Lower leg skin (tissue), 4 donors: ENCODE results near the gene C12orf75. TPM values are rescaled to one million over a fixed set of nuclear protein-coding genes. Genes with fewer than 3 reads are reported as not detected.
A peak's percentile ranks its signal among the peaks of the same experiment; 100 is the strongest.
"Not testable (repeated sequence)": the region's sequence is repeated elsewhere in the genome, so short reads cannot be mapped to it uniquely, and the experiment has no call there.

Experiments used
- DNase-seq, 2 donors: peaks; one replicate each; pipeline ENCODE4 v3.0.0-alpha.2; 2019; ENCODE audit warnings: low spot score in 2 of 2
- H3K4me3 ChIP-seq: fragments of 200-600 bp; sonication (generic); 2 replicates; pipeline ENCODE4 v1.5.1; 2017; ENCODE audit warnings: mild to moderate bottlenecking, low read depth; ENCODE audit not compliant: poor library complexity, severe bottlenecking
- CTCF ChIP-seq, 3 donors: fragments of 450-650 bp; IDR thresholded peaks; one replicate each; pipeline ENCODE4 v1.5.1; 2016; ENCODE audit warnings: antibody characterized with exemption in 3 of 3, mild to moderate bottlenecking in 3 of 3, moderate library complexity in 2 of 3
- POLR2A ChIP-seq, 2 donors: fragments of 450-650 bp; IDR thresholded peaks; one replicate each; pipeline ENCODE4 v1.6.1; 2016 to 2017; ENCODE audit warnings: antibody characterized with exemption in 2 of 2, mild to moderate bottlenecking in 1 of 2, moderate library complexity in 1 of 2
- WGBS, 2 donors: methylation state at CpG; one replicate each; pipeline ENCODE4 v1.1.5; 2018; 5-methylcytosine and 5-hydroxymethylcytosine counted together
- intact Hi-C: fragments of 100-400 bp; cut with DNase I; formaldehyde crosslinking; loops from one replicate; pipeline ENCODE4 v1.15.0; 2023; ENCODE audit warnings: low total_unique reads
- total RNA-seq, 4 donors: library from RNA; depleted of rRNA; stranded (reverse); fragments of >200 nt; gene quantifications; one replicate each; pipeline ENCODE4 v1.1.0, GENCODE V29; 2016

Gene C12orf75
- total RNA-seq, 4 donors from 2014 or later: 13.2 to 24.3 (median 15.4) TPM

- WGBS, 2 donors: 91 to 93% methylated on average over 2 of the region's 2 CpGs
- DNase-seq: no peak
- intact Hi-C loops: loop anchor here (2.0 kb wide), 1 partner anchor 78 kb away; no protein-coding TSS in a partner anchor
These were observed 68.4 kb downstream of the C12orf75 start for GRCh38 chr12:105398930-105399329.

DNA sequence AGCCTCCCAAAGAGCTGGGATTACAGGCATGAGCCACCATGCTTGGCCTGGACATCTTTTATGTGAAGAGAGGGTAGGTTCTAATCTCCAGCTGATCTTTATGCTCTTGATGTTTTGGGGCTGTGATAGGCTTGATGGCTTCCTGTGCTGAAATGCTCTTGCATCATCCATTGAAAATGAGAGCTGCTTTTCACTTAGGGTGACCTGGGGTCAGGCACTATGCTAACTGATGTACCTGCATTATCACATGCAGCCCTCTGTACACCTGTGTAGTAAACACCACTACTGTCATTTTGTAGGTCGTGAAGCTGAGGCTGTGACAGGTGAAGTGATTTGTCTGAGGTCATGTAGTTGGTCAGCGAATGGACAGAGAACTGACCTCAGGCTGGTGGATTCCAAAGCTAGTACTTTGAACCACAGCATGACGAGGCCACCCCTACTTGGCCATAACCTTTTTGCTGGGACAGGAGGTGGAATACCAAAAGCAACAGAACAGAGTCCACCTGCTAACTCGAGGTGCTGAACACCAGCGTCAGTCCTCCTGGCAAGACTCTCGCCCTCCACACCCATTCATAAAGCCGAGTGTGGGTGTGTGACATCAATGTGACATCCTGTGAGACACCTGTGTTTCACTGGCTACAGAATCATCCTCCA lies 69.1 kb downstream of the C12orf75 start:
- no peak overlapping the region for H3K4me3 ChIP-seq
- 83 to 84% methylated on average over 7 of the region's 7 CpGs for WGBS, 2 donors
- no peak for DNase-seq
- intact Hi-C loops: loop anchor here (2.0 kb wide), 1 partner anchor 77 kb away; no protein-coding TSS in a partner anchor
- no peak for TF ChIP-seq POLR2A (IDR thresholded peaks at IDR 0.05)
- no peak for TF ChIP-seq CTCF (IDR thresholded peaks at IDR 0.05)

More at GRCh38 chr12:105398930-105399329, 68.4 kb downstream of the C12orf75 start:
- TF ChIP-seq POLR2A (IDR thresholded peaks at IDR 0.05) (no peak), CTCF (IDR thresholded peaks at IDR 0.05) (no peak)
- no peak overlapping the region for H3K4me3 ChIP-seq

- intact Hi-C loops: no loop called here
- no peak overlapping the region for H3K4me3 ChIP-seq
- no peak for DNase-seq
- 88 to 89% methylated on average over 4 of the region's 4 CpGs for WGBS, 2 donors
- TF ChIP-seq POLR2A (IDR thresholded peaks at IDR 0.05) (no peak), CTCF (IDR thresholded peaks at IDR 0.05) (no peak)
These were observed 69.7 kb downstream of the C12orf75 start for GRCh38 chr12:105400227-105400626.

- intact Hi-C loops: no loop called here
- no peak for DNase-seq
- TF ChIP-seq CTCF (IDR thresholded peaks at IDR 0.05) (no peak), POLR2A (IDR thresholded peaks at IDR 0.05) (no peak)
- 91% methylated on average over 4 of the region's 4 CpGs for WGBS, 2 donors
- no peak overlapping the region for H3K4me3 ChIP-seq
These were observed 70.7 kb downstream of the C12orf75 start for GRCh38 chr12:105401198-105401597.

DNA sequence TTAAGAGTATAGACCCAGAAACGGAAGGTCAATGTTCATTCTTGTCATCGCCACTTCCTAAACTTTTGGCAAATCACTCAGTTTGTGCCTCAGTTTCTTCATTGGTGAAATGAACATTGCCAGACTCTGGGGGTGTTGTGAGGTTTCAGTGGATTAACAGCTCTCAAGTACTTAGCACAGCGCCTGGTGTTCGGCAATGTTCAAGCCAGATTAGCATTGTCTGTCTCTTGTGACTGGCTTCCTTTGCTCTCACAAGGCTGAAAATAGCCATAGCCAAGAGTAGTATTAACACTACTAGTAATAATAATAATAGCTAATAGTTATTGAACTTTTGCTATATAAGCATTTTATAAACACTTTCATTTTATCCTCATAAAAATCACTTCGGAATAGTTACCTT lies 71.9 kb downstream of the C12orf75 start:
- intact Hi-C loops: no loop called here
- TF ChIP-seq CTCF (IDR thresholded peaks at IDR 0.05) (no peak), POLR2A (IDR thresholded peaks at IDR 0.05) (no peak)
- no peak for DNase-seq
- 90 to 91% methylated on average over 5 of the region's 5 CpGs for WGBS, 2 donors
- H3K4me3 ChIP-seq: no peak overlapping the region

DNA sequence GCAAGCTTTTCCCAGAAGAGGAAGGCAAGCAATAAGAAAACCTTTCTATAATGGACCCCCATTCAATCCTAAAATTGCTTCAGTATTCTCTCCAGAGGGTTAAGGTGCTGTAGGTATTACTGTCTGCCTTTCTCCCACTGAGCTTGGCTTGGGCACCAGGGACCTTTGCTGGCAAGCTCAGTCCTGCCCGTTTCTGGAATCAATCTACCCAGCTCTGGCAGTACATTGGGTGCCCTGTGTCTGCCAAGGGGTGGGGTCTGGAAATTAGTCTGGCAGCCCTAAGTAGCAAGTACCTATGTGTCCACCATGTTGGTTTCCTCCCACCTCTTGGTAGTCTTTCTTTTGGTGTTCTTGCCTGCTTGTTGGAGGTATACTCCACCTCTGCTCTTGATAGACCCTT lies 72.6 kb downstream of the C12orf75 start:
- intact Hi-C loops: no loop called here
- TF ChIP-seq POLR2A (IDR thresholded peaks at IDR 0.05) (no peak), CTCF (IDR thresholded peaks at IDR 0.05) (no peak)
- DNase-seq: peak in 1 of 2 donors; percentile 33
- no peak overlapping the region for H3K4me3 ChIP-seq
- WGBS, 2 donors: 37 to 50% methylated on average over 1 of the region's 1 CpG

DNA sequence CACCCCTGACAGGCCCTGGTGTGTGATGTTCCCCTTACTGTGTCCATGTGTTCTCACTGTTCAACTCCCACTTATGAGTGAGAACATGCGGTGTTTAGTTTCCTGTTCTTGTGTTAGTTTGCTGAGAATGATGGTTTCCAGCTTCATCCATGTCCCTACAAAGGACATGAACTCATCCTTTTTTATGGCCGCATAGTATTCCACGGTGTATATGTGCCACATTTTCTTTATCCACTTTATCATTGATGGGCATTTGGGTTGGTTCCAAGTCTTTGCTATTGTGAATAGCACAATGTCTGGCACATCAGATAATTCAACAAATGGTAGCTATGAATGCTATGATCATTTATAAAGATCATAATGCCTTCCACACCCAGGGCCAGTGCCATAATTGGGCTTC lies 73.6 kb downstream of the C12orf75 start:
- intact Hi-C loops, H3K4me3 ChIP-seq, DNase-seq: not testable (repeated sequence)
- 98 to 99% methylated on average over 3 of the region's 3 CpGs for WGBS, 2 donors
